ENCODE measurements around the gene TEKT1.

DNA sequence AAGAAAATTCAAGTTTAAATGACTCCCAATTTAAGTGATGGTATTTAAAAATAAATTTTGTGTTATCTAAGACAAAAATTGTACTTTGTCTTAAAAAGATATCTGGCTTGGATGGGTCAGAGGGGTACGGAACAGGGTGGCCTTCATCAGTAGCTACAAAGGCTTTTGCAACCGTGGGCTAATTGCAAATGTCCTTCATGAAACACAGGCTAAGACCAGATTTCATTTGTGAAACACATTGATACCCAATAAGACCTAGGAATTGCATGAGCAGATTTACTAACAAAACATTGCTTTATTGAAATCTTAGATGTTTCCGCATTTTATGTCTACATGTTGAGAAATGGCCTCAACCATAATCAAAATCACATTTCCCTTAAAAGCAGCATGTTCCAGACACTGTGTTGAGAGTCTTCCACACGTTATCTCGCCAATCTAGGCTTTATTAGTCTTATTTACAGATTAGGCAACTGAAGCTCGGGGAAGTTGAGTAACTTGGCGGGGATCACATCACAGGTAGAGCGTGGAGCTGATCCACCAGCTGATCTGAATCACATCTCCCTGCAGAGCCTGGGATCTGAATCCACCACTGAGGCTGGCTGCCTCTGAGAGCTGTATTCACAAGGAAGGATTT is 33.7 kb downstream of the TEKT1 start:
- TF ChIP-seq GATA2 (IDR thresholded peaks at IDR 0.05; ENCODE audit: low read depth, low read length) (no peak), GATA3 (IDR thresholded peaks at IDR 0.05; ENCODE audit: low read depth, low read length) (no peak)
